OCI-LY3 (cell line): ENCODE data around the gene TPGS2.

Source experiments
- H2AFZ ChIP-seq: fragments of 200-600, 300-600 bp; shearing (Covaris generic); 2 replicates; pipeline ENCODE4 v1.6.0; 2014; ENCODE audit warnings: antibody characterized with exemption, low read depth, low read length
- H3K27ac ChIP-seq: fragments of 200-600, 300-600 bp; sonication (generic); 2 replicates; pipeline ENCODE4 v1.5.1; 2014; ENCODE audit warnings: mild to moderate bottlenecking, low read length, moderate library complexity, mixed read lengths
- H3K27me3 ChIP-seq: fragments of 200-600, 300-600 bp; sonication (generic); 2 replicates; pipeline ENCODE4 v1.6.1; 2014; ENCODE audit warnings: low read depth, low read length, mixed read lengths
- H3K36me3 ChIP-seq: fragments of 200-600, 300-600 bp; sonication (generic); replicated peaks from 2 replicates; pipeline ENCODE3; 2014; ENCODE audit warnings: low read depth, low read length, mixed read lengths
- H3K4me1 ChIP-seq: fragments of 300-600, 200-600 bp; sonication (generic); 2 replicates; pipeline ENCODE4 v1.6.1; 2014; ENCODE audit warnings: low read length, mixed read lengths
- H3K4me2 ChIP-seq: fragments of 200-600, 300-600 bp; sonication (generic); 2 replicates; pipeline ENCODE4 v1.6.1; 2014; ENCODE audit warnings: low read length, mixed read lengths
- H3K4me3 ChIP-seq: fragments of 300-600, 200-600 bp; sonication (generic); 2 replicates; pipeline ENCODE4 v1.5.1; 2014; ENCODE audit warnings: antibody characterized with exemption, mild to moderate bottlenecking, low read length, moderate library complexity
- H3K79me2 ChIP-seq: fragments of 300-600, 200-600 bp; shearing (Covaris generic); 2 replicates; pipeline ENCODE4 v1.6.1; 2014; ENCODE audit warnings: mild to moderate bottlenecking, low read length, mixed read lengths
- H3K9ac ChIP-seq: fragments of 300-600, 200-600 bp; shearing (Covaris generic); 2 replicates; pipeline ENCODE4 v1.6.0; 2014; ENCODE audit warnings: mild to moderate bottlenecking, low read length, moderate library complexity
- H3K9me3 ChIP-seq: fragments of 200-600, 300-600 bp; shearing (Covaris generic); 2 replicates; pipeline ENCODE4 v1.6.1; 2014; ENCODE audit warnings: low read length, mixed read lengths; ENCODE audit not compliant: insufficient read depth
- H4K20me1 ChIP-seq: fragments of 200-600, 300-600 bp; sonication (generic); 2 replicates; pipeline ENCODE4 v1.6.1; 2016; ENCODE audit warnings: low read length, mixed read lengths; ENCODE audit not compliant: insufficient read depth
- EZH2phosphoT487 ChIP-seq: fragments of 200-600 bp; shearing (Covaris generic); IDR thresholded peaks from 2 replicates; pipeline ENCODE4 v1.6.1; 2018; ENCODE audit warnings: antibody characterized with exemption, mixed run types, low read depth
- TF ChIP-seq, protein P1 (sequence below): fragments of 200-600, 300-600 bp; sonication (generic); IDR thresholded peaks from 2 replicates; pipeline ENCODE4 v1.5.1; 2014; ENCODE audit warnings: antibody characterized with exemption, low read length, low read depth

TPGS2 gene

DNA sequence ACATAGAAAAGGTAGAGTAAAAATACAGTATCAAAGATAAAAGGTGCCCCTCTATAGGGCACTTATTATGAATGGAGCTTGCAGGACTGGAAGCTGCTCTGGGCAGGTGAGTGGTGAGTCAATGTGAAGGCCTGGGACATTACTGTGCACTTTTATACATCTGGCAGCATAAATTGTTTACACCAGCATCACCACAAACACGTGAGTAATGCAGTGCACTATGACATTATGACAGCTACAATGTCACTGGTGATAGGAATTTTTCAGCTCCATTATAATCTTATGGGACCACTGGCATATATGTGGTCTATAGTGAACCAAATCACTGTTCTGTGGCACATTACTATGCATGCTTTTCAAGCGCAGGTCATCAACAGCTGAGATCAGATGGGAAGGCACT lies 48.1 kb downstream of the TPGS2 start:
- no peak overlapping the region for H3K9ac ChIP-seq
- no peaks in the 10 kb centered on the region for H3K27me3 ChIP-seq
- no peak overlapping the region for H2AFZ ChIP-seq
- H3K4me2 ChIP-seq, result no peak overlapping the region
- no peaks in the 10 kb centered on the region for H3K79me2 ChIP-seq
- no peak for TF ChIP-seq EZH2phosphoT487
- TF ChIP-seq, protein P1, sequence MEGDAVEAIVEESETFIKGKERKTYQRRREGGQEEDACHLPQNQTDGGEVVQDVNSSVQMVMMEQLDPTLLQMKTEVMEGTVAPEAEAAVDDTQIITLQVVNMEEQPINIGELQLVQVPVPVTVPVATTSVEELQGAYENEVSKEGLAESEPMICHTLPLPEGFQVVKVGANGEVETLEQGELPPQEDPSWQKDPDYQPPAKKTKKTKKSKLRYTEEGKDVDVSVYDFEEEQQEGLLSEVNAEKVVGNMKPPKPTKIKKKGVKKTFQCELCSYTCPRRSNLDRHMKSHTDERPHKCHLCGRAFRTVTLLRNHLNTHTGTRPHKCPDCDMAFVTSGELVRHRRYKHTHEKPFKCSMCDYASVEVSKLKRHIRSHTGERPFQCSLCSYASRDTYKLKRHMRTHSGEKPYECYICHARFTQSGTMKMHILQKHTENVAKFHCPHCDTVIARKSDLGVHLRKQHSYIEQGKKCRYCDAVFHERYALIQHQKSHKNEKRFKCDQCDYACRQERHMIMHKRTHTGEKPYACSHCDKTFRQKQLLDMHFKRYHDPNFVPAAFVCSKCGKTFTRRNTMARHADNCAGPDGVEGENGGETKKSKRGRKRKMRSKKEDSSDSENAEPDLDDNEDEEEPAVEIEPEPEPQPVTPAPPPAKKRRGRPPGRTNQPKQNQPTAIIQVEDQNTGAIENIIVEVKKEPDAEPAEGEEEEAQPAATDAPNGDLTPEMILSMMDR, result no peak
- H3K4me3 ChIP-seq, result no peak overlapping the region
- H3K36me3 ChIP-seq, result no peaks in the 10 kb centered on the region
- H3K9me3 ChIP-seq, result no peaks in the 10 kb centered on the region
- H4K20me1 ChIP-seq, result no peaks in the 10 kb centered on the region
- H3K27ac ChIP-seq, result no peak overlapping the region
- H3K4me1 ChIP-seq, result no peaks in the 10 kb centered on the region

- no peaks in the 10 kb centered on the region for H4K20me1 ChIP-seq
- no peaks in the 10 kb centered on the region for H3K27me3 ChIP-seq
- no peak overlapping the region for H3K9ac ChIP-seq
- no peaks in the 10 kb centered on the region for H3K36me3 ChIP-seq
- H3K79me2 ChIP-seq, result no peaks in the 10 kb centered on the region
- TF ChIP-seq, protein P1, result no peak
- no peak for TF ChIP-seq EZH2phosphoT487
- no peak overlapping the region for H3K27ac ChIP-seq
- H3K4me1 ChIP-seq, result no peaks in the 10 kb centered on the region
- no peak overlapping the region for H3K4me3 ChIP-seq
- no peak overlapping the region for H2AFZ ChIP-seq
- no peaks in the 10 kb centered on the region for H3K9me3 ChIP-seq
- H3K4me2 ChIP-seq, result no peak overlapping the region
Measured at GRCh38 chr18:36777566-36777965, 51.2 kb downstream of the TPGS2 start.

DNA sequence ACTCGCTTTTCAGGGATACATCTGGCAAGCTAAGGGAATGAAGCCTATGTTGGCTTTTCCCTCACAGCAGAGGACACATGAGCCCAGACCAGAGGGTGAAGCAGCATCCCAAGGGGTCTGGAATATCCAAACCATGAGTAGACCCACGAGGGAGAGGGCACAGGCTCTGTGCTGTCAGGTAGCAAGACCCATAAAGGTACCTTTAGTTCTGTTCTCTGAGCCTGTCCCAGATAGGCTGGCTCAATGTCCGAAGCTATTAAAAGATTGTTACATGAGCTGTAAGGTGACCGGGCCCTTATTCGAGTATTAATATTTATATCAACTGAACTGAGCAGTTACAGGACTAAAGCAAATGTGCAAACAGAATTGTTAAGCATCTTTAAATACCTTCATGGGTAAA lies 52.2 kb downstream of the TPGS2 start:
- no peaks in the 10 kb centered on the region for H3K4me1 ChIP-seq
- no peaks in the 10 kb centered on the region for H3K36me3 ChIP-seq
- TF ChIP-seq, protein P1, result no peak
- no peak for TF ChIP-seq EZH2phosphoT487
- H3K27me3 ChIP-seq, result no peaks in the 10 kb centered on the region
- no peak overlapping the region for H3K4me2 ChIP-seq
- no peaks in the 10 kb centered on the region for H4K20me1 ChIP-seq
- H3K4me3 ChIP-seq, result no peak overlapping the region
- no peak overlapping the region for H3K27ac ChIP-seq
- H3K9ac ChIP-seq, result no peak overlapping the region
- no peaks in the 10 kb centered on the region for H3K79me2 ChIP-seq
- no peaks in the 10 kb centered on the region for H3K9me3 ChIP-seq
- no peak overlapping the region for H2AFZ ChIP-seq

- no peaks in the 10 kb centered on the region for H3K79me2 ChIP-seq
- H3K27me3 ChIP-seq, result no peaks in the 10 kb centered on the region
- H3K36me3 ChIP-seq, result no peaks in the 10 kb centered on the region
- H3K9me3 ChIP-seq, result no peaks in the 10 kb centered on the region
- TF ChIP-seq, protein P1, result no peak
- TF ChIP-seq EZH2phosphoT487, result no peak
- no peak overlapping the region for H3K9ac ChIP-seq
- H4K20me1 ChIP-seq, result no peaks in the 10 kb centered on the region
- H3K4me3 ChIP-seq, result no peak overlapping the region
- no peak overlapping the region for H2AFZ ChIP-seq
- H3K27ac ChIP-seq, result no peak overlapping the region
- no peak overlapping the region for H3K4me2 ChIP-seq
- no peaks in the 10 kb centered on the region for H3K4me1 ChIP-seq
Measured at GRCh38 chr18:36775396-36775795, 53.4 kb downstream of the TPGS2 start.
